GDM1 (cell line): ENCODE measurements around the gene JMJD8.
"Not testable (repeated sequence)": the region's sequence is repeated elsewhere in the genome, so short reads cannot be mapped to it uniquely, and the experiment has no call there.

Source experiments
- DNase-seq: peaks from one replicate; lab custom pipeline; 2025; lab: John Stamatoyannopoulos, UW

The JMJD8 gene

DNA sequence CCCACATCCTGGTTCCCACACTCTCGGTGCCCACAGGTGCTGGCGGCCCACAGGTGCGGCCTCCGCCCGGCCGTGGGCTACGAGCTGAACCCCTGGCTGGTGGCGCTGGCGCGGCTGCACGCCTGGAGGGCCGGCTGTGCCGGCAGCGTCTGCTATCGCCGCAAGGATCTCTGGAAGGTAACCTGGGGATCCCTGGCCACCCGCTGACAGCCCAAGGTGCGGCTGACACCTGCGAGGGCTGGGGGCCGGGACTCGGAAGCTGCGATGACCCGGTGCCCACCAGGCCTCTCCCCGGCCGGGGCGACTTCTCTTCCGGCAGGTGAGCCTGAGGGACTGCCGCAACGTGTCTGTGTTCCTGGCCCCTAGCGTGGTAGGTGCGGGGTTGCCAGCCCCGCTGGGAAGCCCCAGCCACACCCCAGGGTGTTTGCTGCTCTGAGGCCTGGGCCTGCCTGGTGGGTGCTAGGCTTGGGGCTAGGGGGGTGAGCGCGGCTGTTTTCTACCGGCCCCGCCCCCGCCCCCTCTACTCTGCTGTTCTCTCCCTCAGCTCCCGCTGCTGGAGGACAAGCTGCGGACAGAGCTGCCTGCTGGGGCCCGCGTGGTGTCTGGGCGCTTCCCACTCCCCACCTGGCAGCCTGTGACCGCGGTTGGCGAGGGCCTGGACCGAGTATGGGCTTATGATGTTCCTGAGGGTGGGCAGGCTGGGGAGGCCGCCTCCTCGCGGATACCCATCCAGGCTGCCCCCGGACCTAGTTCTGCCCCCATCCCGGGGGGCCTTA, 37.8 kb upstream of the JMJD8 start:
- no peak for DNase-seq

DNA sequence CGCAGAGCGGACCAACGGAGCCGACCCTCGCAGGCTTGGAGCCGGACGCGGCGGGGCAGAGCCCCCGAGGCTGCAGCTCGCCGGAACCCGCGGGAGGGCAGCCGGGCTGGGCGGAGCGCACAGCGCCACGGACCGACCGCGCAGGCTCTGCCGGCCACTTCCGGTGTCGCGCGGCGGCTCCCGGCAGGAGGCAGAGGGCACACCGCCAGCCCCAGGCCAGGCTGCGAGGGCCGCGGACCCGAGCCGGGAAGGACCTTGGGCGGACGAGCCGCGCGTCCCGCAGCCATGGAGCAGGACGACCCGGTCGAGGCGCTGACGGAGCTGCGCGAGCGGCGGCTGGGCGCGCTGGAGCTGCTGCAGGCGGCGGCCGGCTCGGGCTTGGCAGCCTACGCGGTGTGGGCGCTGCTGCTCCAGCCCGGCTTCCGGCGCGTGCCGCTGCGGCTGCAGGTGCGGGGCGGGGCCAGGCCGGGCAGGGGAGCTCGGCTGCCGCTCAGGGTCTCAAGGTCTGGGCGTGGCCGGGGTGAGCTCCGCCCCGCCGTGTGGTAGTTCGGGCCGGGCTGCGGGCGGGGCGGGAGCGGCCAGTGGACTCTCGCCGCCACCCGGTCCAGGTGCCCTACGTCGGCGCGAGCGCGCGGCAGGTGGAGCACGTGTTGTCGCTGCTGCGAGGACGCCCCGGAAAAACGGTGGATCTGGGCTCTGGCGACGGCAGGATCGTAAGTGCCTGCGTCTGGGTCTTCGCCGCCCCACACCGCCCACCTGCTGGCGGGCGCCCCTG, 37.0 kb upstream of the JMJD8 start, which contains the start of gene ANTKMT:
TSS of gene ANTKMT (plus strand) at position 157 of the 775 bp plus-strand sequence. CDS start at position 286, 129 bp downstream.
- peak; percentile 54 for DNase-seq

GRCh38 chr16:720447-720989, 36.4 kb upstream of the JMJD8 start:
- no peak for DNase-seq

GRCh38 chr16:719815-720446, 35.8 kb upstream of the JMJD8 start:
- no peak for DNase-seq

GRCh38 chr16:718922-719321, 34.8 kb upstream of the JMJD8 start:
- DNase-seq: no peak

DNA sequence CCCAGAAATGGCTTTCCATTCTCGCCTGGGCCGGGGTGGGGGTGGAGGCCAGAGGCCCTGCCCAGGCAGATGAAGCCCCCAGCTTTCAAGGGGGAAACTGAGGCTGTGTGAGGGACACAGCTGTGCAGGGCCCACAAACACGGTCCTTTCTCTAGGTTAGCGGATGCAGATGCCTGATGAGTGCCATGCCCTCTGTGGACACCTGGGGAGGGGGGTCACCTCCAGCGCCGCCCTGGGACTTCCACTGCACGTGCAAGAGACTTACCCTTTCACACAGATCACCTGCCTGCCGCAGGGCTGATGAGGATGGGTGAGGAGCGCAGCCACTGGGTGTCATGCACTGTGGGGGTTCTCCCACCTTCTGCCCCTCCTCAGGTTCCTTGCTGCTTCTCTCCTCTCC, 34.3 kb upstream of the JMJD8 start:
- no peak for DNase-seq

- DNase-seq: no peak
Observed at GRCh38 chr16:717450-718245, 33.5 kb upstream of the JMJD8 start.

DNA sequence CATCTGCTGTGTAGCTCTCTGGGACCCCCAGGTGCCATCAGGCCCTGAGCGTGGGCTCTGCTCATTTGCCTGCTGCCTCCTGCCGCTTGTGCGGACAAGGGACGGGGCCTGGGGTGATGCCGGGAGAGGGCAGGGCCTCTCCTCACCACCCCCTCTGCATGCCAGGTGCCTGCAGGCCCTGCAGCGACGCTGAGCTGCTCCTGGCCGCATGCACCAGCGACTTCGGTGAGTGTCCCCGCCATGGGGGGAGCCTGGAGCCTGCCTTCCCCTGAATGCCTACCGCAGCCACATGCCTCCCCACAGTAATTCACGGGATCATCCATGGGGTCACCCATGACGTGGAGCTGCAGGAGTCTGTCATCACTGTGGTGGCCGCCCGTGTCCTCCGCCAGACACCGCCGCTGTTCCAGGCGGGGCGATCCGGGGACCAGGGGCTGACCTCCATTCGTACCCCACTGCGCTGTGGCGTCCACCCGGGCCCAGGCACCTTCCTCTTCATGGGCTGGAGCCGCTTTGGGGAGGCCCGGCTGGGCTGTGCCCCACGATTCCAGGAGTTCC, 32.7 kb upstream of the JMJD8 start:
- no peak for DNase-seq

GRCh38 chr16:716200-716568, 32.0 kb upstream of the JMJD8 start:
- no peak for DNase-seq

GRCh38 chr16:715477-716199, 31.5 kb upstream of the JMJD8 start:
- no peak for DNase-seq

DNA sequence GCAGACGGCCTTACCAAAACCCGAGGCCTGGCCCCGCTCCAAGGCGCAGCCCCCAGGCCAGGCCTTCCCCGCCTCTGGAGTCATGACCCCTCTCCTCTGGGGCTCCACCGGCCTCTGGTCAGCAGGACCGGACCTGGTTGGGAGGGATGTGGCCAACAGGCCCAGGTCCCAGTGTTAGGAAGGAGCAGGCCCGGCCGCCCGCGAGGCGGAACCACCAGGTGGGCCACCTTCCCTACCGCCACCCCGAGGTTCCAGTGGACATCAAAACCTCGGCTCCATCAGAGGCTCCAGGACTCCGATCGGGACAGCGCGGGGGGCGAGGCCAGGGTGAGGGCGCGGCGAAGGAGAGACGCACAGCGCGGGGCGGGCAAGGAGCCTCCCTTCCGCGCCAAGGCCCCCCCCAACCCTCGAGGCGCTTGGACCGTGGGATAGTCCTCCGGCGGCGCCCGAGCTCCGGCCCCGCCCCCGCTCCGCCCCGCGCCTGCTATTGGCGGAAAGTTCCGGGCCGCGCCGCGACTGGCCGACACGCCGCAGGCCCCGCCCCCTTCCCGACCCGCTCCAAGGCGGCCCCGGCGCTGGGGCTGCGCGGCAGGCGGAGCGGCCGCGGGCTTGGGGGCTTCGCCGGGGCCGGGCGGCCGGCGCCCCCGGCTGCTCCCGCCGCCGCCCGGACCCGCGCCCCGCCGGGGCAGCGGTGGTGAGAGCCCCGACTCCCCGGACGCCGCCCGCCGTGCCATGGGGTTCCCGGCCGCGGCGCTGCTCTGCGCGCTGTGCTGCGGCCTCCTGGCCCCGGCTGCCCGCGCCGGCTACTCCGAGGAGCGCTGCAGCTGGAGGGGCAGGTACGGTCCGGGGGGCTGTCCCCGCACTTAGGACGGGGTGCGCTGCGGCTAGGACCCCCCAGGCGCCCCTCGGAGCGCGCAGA, 30.7 kb upstream of the JMJD8 start, which contains the start of gene METRN:
TSS of gene METRN (plus strand) at position 561 of the 919 bp plus-strand sequence. CDS start at position 733, 172 bp downstream.
- DNase-seq: peak; percentile 77

GRCh38 chr16:714079-714478, 29.9 kb upstream of the JMJD8 start:
- DNase-seq: no peak

DNA sequence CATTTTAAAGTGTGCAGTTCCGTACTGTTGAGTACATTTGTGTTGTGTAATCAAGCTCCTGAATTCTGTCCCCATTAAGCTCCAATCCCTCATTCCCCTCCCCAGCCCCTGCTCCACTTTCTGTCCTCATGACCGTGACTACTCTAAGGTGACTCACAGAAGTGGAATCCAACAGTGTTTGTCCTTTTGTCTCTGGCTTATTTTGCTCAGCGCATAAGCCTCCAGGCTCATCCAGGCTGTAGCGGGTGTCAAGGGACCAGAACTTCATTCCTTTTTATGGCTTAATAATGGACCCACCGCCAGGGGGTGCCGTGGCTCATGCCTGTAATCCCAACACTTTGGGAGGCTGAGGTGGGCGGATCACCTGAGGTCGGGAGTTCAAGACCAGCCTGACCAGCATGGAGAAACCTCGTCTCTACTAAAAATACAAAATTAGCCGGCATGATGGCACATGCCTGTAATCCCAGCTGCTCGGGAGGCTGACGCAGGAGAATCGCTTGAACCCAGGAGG, 28.7 kb upstream of the JMJD8 start:
- DNase-seq: not testable (repeated sequence)

DNA sequence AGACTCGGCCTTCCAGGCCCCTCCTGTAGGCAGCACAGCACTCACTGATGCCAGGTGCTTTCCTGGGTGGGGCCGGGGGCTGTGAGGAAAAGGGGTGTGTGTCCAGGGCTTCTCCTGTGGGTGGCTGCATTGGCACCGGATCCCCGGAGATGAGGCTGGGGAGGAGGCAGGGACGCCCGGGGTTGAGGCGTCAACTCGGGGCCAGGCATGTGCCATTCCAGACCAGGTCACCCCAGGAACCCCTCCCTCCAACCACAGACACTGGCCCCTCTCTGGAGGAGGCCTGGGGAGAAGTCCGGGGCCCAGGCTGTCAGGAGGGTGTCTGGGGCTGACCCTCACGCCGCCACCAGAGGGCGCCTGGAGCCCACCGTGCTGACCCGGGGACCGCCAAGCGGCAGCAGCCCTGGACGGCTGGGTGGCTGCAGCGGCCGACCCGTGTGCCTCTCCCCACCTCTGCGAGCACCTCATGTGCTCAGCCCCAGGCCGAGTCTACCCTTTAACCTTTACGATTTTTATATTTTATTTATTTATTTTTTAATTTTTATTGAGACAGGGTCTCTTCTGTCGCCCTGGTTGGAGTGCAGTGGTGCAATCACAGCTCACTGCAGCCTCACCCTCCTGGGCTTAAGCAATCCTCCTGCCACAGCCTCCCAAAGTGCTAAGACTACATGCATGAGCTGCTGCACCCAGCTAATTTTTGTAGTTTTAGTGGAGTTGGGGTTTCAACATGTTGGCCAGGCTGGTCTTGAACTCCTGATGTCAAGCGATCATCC, 27.6 kb upstream of the JMJD8 start:
- peak; percentile 54 for DNase-seq

- no peak for DNase-seq
Observed at GRCh38 chr16:711084-711483, 26.9 kb upstream of the JMJD8 start.

DNA sequence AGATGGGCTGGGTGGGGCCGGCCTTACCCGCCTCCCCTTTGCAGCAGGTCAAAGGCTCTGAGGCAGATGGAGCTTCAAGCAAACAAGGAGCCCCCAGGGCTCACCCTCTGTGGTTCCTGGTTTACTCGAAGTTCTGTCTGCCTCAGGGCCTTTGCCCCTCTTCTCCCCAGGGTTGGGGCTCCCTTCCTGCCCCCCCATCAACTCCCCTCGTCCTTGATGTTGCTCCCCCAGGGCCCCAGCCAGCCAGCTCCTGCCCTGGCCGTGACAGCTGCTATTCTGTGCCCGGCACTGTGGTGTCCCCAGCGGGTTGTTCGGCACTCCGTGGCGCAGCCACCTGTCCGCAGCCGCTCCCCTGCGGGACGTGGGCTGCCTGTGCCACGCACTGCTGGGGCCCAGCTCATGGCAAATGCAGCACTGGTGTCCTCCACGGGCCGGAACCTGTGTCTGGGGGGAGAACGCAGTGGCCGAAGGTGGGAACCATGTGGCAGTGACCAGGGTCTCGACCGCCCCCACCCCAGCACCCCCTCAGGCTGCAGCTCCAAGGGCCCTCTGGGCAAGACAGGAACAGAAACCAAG, 26.5 kb upstream of the JMJD8 start:
- no peak for DNase-seq

- DNase-seq: no peak
Observed at GRCh38 chr16:709566-710499, 25.7 kb upstream of the JMJD8 start.
